SK-N-SH (cell line): ENCODE results near the gene CLCN5. TPM values are rescaled to one million over a fixed set of nuclear protein-coding genes. Genes with fewer than 3 reads are reported as not detected.

Source experiments
- CTCF ChIA-PET: fragments of 300-600, 350-600 bp; formaldehyde crosslinking; extraction: SDS; loops from one replicate; lab custom pipeline; 2021; lab: Yijun Ruan, JAX
- POLR2A ChIA-PET: fragments of 350-600 bp; sonication (Branson Sonifier 250); formaldehyde crosslinking; extraction: SDS; loops from one replicate; lab custom pipeline; 2020; ENCODE audit warnings: antibody characterized with exemption, inconsistent platforms; lab: Yijun Ruan, JAX
- DNase-seq: peaks from one replicate; pipeline ENCODE4 v3.0.0; 2012
- H2AFZ ChIP-seq: fragments of 200-600 bp; sonication (generic); 2 replicates; pipeline ENCODE4 v1.8.1; 2016; ENCODE audit warnings: antibody characterized with exemption, mild to moderate bottlenecking, low read depth
- H3F3A ChIP-seq: fragments of 200-600 bp; sonication (generic); replicated peaks from 2 replicates; pipeline ENCODE3; 2016; ENCODE audit warnings: antibody characterized with exemption, mild to moderate bottlenecking; ENCODE audit not compliant: insufficient read depth
- H3K27ac ChIP-seq, 2 experiments: fragments of 200-500 bp in 1 of 2; fragments of 200-600 bp in 1 of 2; sonication (Bioruptor generic) in 1 of 2; sonication (generic), shearing (Covaris generic) in 1 of 2; 2 replicates each; pipeline versions ENCODE4 v1.5.1 to v1.6.1; 2014 to 2016; ENCODE audit warnings: low read depth in 2 of 2, inconsistent platforms in 1 of 2, low read length in 1 of 2, mild to moderate bottlenecking in 1 of 2, mixed read lengths in 1 of 2
- H3K27me3 ChIP-seq: fragments of 200-600 bp; sonication (generic), shearing (Covaris generic); 2 replicates; pipeline ENCODE4 v1.6.1; 2016; ENCODE audit warnings: mixed run types; ENCODE audit not compliant: insufficient read depth
- H3K36me3 ChIP-seq, 2 experiments: fragments of 200-500 bp in 1 of 2; fragments of 200-600 bp in 1 of 2; sonication (Bioruptor generic) in 1 of 2; sonication (generic) in 1 of 2; replicated peaks in 1 of 2; 2 replicates each; pipeline versions ENCODE3 to v1.5.1; 2014 to 2016; ENCODE audit warnings: low read length in 1 of 2, mild to moderate bottlenecking in 1 of 2; ENCODE audit not compliant: insufficient read depth in 2 of 2, control insufficient read depth in 1 of 2
- H3K4me1 ChIP-seq, 2 experiments: fragments of 200-500 bp in 1 of 2; fragments of 200-600 bp in 1 of 2; sonication (Bioruptor generic) in 1 of 2; sonication (generic), shearing (Covaris generic) in 1 of 2; 2 replicates each; pipeline versions ENCODE4 v1.5.1 to v1.6.1; 2014 to 2016; ENCODE audit warnings: low read depth in 1 of 2, low read length in 1 of 2, mixed run types in 1 of 2; ENCODE audit not compliant: insufficient read depth in 2 of 2, control insufficient read depth in 1 of 2
- H3K4me2 ChIP-seq: fragments of 200-600 bp; sonication (generic), shearing (Covaris generic); 2 replicates; pipeline ENCODE4 v1.6.1; 2017; ENCODE audit warnings: mixed run types
- H3K4me3 ChIP-seq, 2 experiments: fragments of 200-500 bp in 1 of 2; fragments of 200-600 bp in 1 of 2; sonication (Bioruptor generic) in 1 of 2; sonication (generic), shearing (Covaris generic) in 1 of 2; 2 replicates each; pipeline versions ENCODE4 v1.5.1 to v1.8.1; 2014 to 2016; ENCODE audit warnings: low read depth in 2 of 2, inconsistent platforms in 1 of 2, low read length in 1 of 2, mild to moderate bottlenecking in 1 of 2, mixed read lengths in 1 of 2, moderate library complexity in 1 of 2
- H3K79me2 ChIP-seq: fragments of 200-600 bp; sonication (generic); 2 replicates; pipeline ENCODE4 v1.8.1; 2017; ENCODE audit warnings: mild to moderate bottlenecking; ENCODE audit not compliant: insufficient read depth
- H3K9ac ChIP-seq: fragments of 200-600 bp; sonication (generic); 2 replicates; pipeline ENCODE4 v1.6.1; 2017; ENCODE audit warnings: mixed run types
- H3K9me2 ChIP-seq: fragments of 200-600 bp; sonication (generic); 2 replicates; pipeline ENCODE4 v1.6.1; 2017; ENCODE audit warnings: mixed run types
- H3K9me3 ChIP-seq: fragments of 200-600 bp; sonication (generic); 2 replicates; pipeline ENCODE4 v1.6.1; 2017; ENCODE audit warnings: mixed run types, mild to moderate bottlenecking, moderate library complexity
- H4K20me1 ChIP-seq: fragments of 200-600 bp; sonication (generic); 2 replicates; pipeline ENCODE4 v1.6.1; 2017; ENCODE audit warnings: mild to moderate bottlenecking, mixed run types; ENCODE audit not compliant: insufficient read depth
- CHD2 ChIP-seq: fragments of 150-350 bp; IDR thresholded peaks from 2 replicates; pipeline ENCODE4 v1.6.1; 2018; ENCODE audit warnings: low read length; ENCODE audit not compliant: partially characterized antibody
- EP300 ChIP-seq, 2 experiments: IDR thresholded peaks; 2 replicates each; pipeline versions ENCODE4 v1.4.0 to v1.6.1; 2012; ENCODE audit warnings: borderline replicate concordance in 1 of 2, low read depth in 1 of 2, low read length in 1 of 2
- EZH2phosphoT487 ChIP-seq: fragments of 200-600 bp; sonication (generic); IDR thresholded peaks from 2 replicates; pipeline ENCODE4 v1.6.1; 2017; ENCODE audit warnings: low read depth, mixed run types, mild to moderate bottlenecking, antibody characterized with exemption, moderate library complexity, borderline replicate concordance
- FOSL2 ChIP-seq: IDR thresholded peaks from 2 replicates; pipeline ENCODE4 v1.4.0; 2012; ENCODE audit warnings: low read depth, mild to moderate bottlenecking, moderate library complexity, borderline replicate concordance
- FOXJ3 ChIP-seq: sonication (generic); formaldehyde crosslinking; IDR thresholded peaks from 2 replicates; pipeline ENCODE4 v1.5.1; 2020; ENCODE audit warnings: mild to moderate bottlenecking, missing genetic modification reagents
- GABPA ChIP-seq: IDR thresholded peaks from 2 replicates; pipeline ENCODE4 v1.4.0; 2012; ENCODE audit warnings: low read depth, mild to moderate bottlenecking
- GATA2 ChIP-seq: sonication (generic); formaldehyde crosslinking; IDR thresholded peaks from 2 replicates; pipeline ENCODE4 v1.5.0; 2020; ENCODE audit warnings: mild to moderate bottlenecking, missing genetic modification reagents
- MEF2A ChIP-seq: IDR thresholded peaks from 2 replicates; pipeline ENCODE4 v1.4.0; 2012; ENCODE audit warnings: low read depth, borderline replicate concordance
- MXI1 ChIP-seq: IDR thresholded peaks from 2 replicates; pipeline ENCODE4 v1.6.1; 2012; ENCODE audit warnings: mild to moderate bottlenecking, low read depth, low read length, improper control_type of control experiment
- NFIC ChIP-seq: IDR thresholded peaks from 2 replicates; pipeline ENCODE4 v1.4.0; 2012; ENCODE audit warnings: borderline replicate concordance
- NRF1 ChIP-seq: IDR thresholded peaks from 2 replicates; pipeline ENCODE4 v1.6.1; 2012; ENCODE audit warnings: low read depth, mild to moderate bottlenecking, low read length
- POLR2AphosphoS5 ChIP-seq: IDR thresholded peaks from 2 replicates; pipeline ENCODE4 v1.6.1; 2012; ENCODE audit warnings: low read depth, low read length
- RAD21 ChIP-seq: IDR thresholded peaks from 2 replicates; pipeline ENCODE4 v1.6.1; 2012; ENCODE audit warnings: mild to moderate bottlenecking, low read length
- RCOR1 ChIP-seq: fragments of 150-350 bp; IDR thresholded peaks from 2 replicates; pipeline ENCODE4 v1.6.1; 2017; ENCODE audit warnings: antibody characterized with exemption, low read length
- RXRA ChIP-seq: IDR thresholded peaks from 2 replicates; pipeline ENCODE4 v1.4.0; 2012; ENCODE audit warnings: low read depth, mild to moderate bottlenecking, borderline replicate concordance
- SIN3A ChIP-seq: IDR thresholded peaks from 2 replicates; pipeline ENCODE4 v1.6.1; 2012; ENCODE audit warnings: low read depth, mild to moderate bottlenecking, low read length, moderate library complexity, borderline replicate concordance
- SMC3 ChIP-seq: IDR thresholded peaks from 2 replicates; pipeline ENCODE4 v1.6.1; 2012; ENCODE audit warnings: low read depth, low read length, improper control_type of control experiment
- TAF1 ChIP-seq: IDR thresholded peaks from 2 replicates; pipeline ENCODE4 v1.6.1; 2012; ENCODE audit warnings: low read depth, mild to moderate bottlenecking, low read length, moderate library complexity, borderline replicate concordance
- TCF12 ChIP-seq: IDR thresholded peaks from 2 replicates; pipeline ENCODE4 v1.4.0; 2012
- TEAD4 ChIP-seq: IDR thresholded peaks from 2 replicates; pipeline ENCODE4 v1.4.0; 2012; ENCODE audit warnings: mild to moderate bottlenecking, borderline replicate concordance; ENCODE audit not compliant: insufficient read depth
- USF2 ChIP-seq: fragments of 150-350 bp; IDR thresholded peaks from 2 replicates; pipeline ENCODE4 v1.6.1; 2017; ENCODE audit warnings: antibody characterized with exemption, low read length, low read depth, borderline replicate concordance
- whole genome bisulfite sequencing: methylation state at CpG from one replicate; pipeline ENCODE4 v1.1.6; 2017; ENCODE audit warnings: low lambda C conversion rate; 5-methylcytosine and 5-hydroxymethylcytosine counted together
- polyA plus RNA-seq, 3 experiments: library from polyadenylated mRNA; depleted of rRNA; stranded (reverse); fragments of >200 nt; gene quantifications; 2 replicates each; pipeline ENCODE4 v1.2.3, GENCODE V29; 2012
- TF ChIP-seq, protein P1 (sequence below): IDR thresholded peaks from 2 replicates; pipeline ENCODE4 v1.4.0; 2012; ENCODE audit warnings: low read depth
- TF ChIP-seq, protein P2 (sequence below): IDR thresholded peaks from 2 replicates; pipeline ENCODE4 v1.4.0; 2012; ENCODE audit warnings: low read depth, borderline replicate concordance

The CLCN5 gene
- polyA plus RNA-seq, 1 of the 3 experiments (the other 2 are of a cell fraction), result 1.7 TPM

- CTCF ChIA-PET, result no interaction called here
- Histone ChIP-seq H3K36me3 (no peaks in the 10 kb centered on the region), H3K9me3 (no peaks in the 10 kb centered on the region), H3K9ac (no peak overlapping the region), H3K27me3 (peaks cover 7% of the 10 kb centered on the region; the same call in 1 of the 2 replicates), H4K20me1 (no peaks in the 10 kb centered on the region), H3F3A (no peaks in the 10 kb centered on the region), H3K4me1 (no peaks in the 10 kb centered on the region), H3K27ac (no peak overlapping the region), H3K79me2 (no peaks in the 10 kb centered on the region), H2AFZ (no peak overlapping the region)
- no peak for DNase-seq
- TF ChIP-seq NFIC (no peak), TEAD4 (no peak), FOSL2 (no peak)
- TF ChIP-seq, all 33 proteins: peak for 0
- Histone ChIP-seq H3K9me2 (no peaks in the 10 kb centered on the region), H3K4me2 (no peak overlapping the region), H3K4me3 (no peak overlapping the region)
- 26% methylated on average over 2 of the region's 2 CpGs for WGBS
- POLR2A ChIA-PET, result no interaction called here
These were observed 191.7 kb downstream of the CLCN5 start for GRCh38 chrX:50114113-50114512.

GRCh38 chrX:50115973-50116372 is 193.6 kb downstream of the CLCN5 start:
- no peaks in the 10 kb centered on the region for H3F3A ChIP-seq
- no peak overlapping the region for H2AFZ ChIP-seq
- H3K79me2 ChIP-seq, result no peaks in the 10 kb centered on the region
- ChIA-PET POLR2A (no interaction called here), CTCF (no interaction called here)
- TF ChIP-seq GABPA (no peak), CHD2 (no peak), FOSL2 (no peak), RXRA (no peak), FOXJ3 (CRISPR knock-in tag) (no peak), EZH2phosphoT487 (no peak), TCF12 (no peak)
- H3K4me1 ChIP-seq, result no peaks in the 10 kb centered on the region
- H4K20me1 ChIP-seq, result no peaks in the 10 kb centered on the region
- peaks cover 7% of the 10 kb centered on the region; the same call in 1 of the 2 replicates for H3K27me3 ChIP-seq
- H3K27ac ChIP-seq, result no peak overlapping the region
- no peaks in the 10 kb centered on the region for H3K9me2 ChIP-seq
- WGBS, result 49% methylated on average over 2 of the region's 2 CpGs
- H3K36me3 ChIP-seq, result no peaks in the 10 kb centered on the region
- no peak overlapping the region for H3K4me2 ChIP-seq
- DNase-seq, result no peak
- no peak overlapping the region for H3K4me3 ChIP-seq
- no peak overlapping the region for H3K9ac ChIP-seq
- H3K9me3 ChIP-seq, result no peaks in the 10 kb centered on the region

GRCh38 chrX:50117476-50117875 is 195.1 kb downstream of the CLCN5 start:
- DNase-seq, result no peak
- H4K20me1 ChIP-seq, result no peaks in the 10 kb centered on the region
- POLR2A ChIA-PET, result no interaction called here
- no peaks in the 10 kb centered on the region for H3F3A ChIP-seq
- WGBS, result 17% methylated on average over 3 of the region's 3 CpGs
- no peak overlapping the region for H3K4me2 ChIP-seq
- no peak overlapping the region for H3K9ac ChIP-seq
- no peaks in the 10 kb centered on the region for H3K9me2 ChIP-seq
- H3K79me2 ChIP-seq, result no peaks in the 10 kb centered on the region
- no peak overlapping the region for H3K4me3 ChIP-seq
- CTCF ChIA-PET, result no interaction called here
- H3K4me1 ChIP-seq, result no peaks in the 10 kb centered on the region
- H3K27me3 ChIP-seq, result no peaks in the 10 kb centered on the region
- no peak overlapping the region for H3K27ac ChIP-seq
- no peaks in the 10 kb centered on the region for H3K9me3 ChIP-seq
- no peaks in the 10 kb centered on the region for H3K36me3 ChIP-seq
- H2AFZ ChIP-seq, result no peak overlapping the region
- TF ChIP-seq CHD2 (no peak), MEF2A (no peak), NRF1 (no peak), EP300 (IDR thresholded peaks at IDR 0.05; ENCODE audit: borderline replicate concordance in 1 of 2, low read depth in 1 of 2, low read length in 1 of 2) (no peak), EZH2phosphoT487 (no peak), SMC3 (no peak), MXI1 (no peak), NFIC (no peak), POLR2AphosphoS5 (no peak), RAD21 (no peak), TAF1 (no peak), RCOR1 (no peak), GATA2 (CRISPR knock-in tag) (no peak), USF2 (no peak), SIN3A (no peak)
- TF ChIP-seq, protein P1, sequence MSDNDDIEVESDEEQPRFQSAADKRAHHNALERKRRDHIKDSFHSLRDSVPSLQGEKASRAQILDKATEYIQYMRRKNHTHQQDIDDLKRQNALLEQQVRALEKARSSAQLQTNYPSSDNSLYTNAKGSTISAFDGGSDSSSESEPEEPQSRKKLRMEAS, result no peak
- TF ChIP-seq, protein P2, sequence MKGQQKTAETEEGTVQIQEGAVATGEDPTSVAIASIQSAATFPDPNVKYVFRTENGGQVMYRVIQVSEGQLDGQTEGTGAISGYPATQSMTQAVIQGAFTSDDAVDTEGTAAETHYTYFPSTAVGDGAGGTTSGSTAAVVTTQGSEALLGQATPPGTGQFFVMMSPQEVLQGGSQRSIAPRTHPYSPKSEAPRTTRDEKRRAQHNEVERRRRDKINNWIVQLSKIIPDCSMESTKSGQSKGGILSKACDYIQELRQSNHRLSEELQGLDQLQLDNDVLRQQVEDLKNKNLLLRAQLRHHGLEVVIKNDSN, result no peak
